ENCODE data around the gene PFKFB4.

- no peak for TF ChIP-seq JUND (IDR thresholded peaks at IDR 0.05)
- TF ChIP-seq CTCF (IDR thresholded peaks at IDR 0.05 in 2 of 3, conservative IDR thresholded peaks at IDR 0.05 in 1 of 3; ENCODE audit: borderline replicate concordance in 1 of 3, insufficient read depth in 1 of 3, low read depth in 2 of 3, low read length in 2 of 3), result no peak
- TF ChIP-seq SRF (IDR thresholded peaks at IDR 0.05; ENCODE audit: low read depth), result no peak
- TF ChIP-seq POLR2A (IDR thresholded peaks at IDR 0.05; ENCODE audit: borderline replicate concordance, extremely low read depth, insufficient read depth, insufficient read length), result no peak
- no peak for TF ChIP-seq SIN3A (IDR thresholded peaks at IDR 0.05; ENCODE audit: low read depth)
- TF ChIP-seq REST (IDR thresholded peaks at IDR 0.05; ENCODE audit: low read depth), result no peak
- no peak for TF ChIP-seq YY1 (IDR thresholded peaks at IDR 0.05; ENCODE audit: extremely low read depth, insufficient replicate concordance, low read depth, low read length)
- TF ChIP-seq EZH2phosphoT487 (IDR thresholded peaks at IDR 0.05; ENCODE audit: borderline replicate concordance), result no peak
- TF ChIP-seq MAX (IDR thresholded peaks at IDR 0.05), result no peak
Observed at GRCh38 chr3:48544141-48544540, 12.5 kb downstream of the PFKFB4 start.
